ENCODE measurements around the gene ATXN2. TPM values are rescaled to one million over a fixed set of nuclear protein-coding genes. Genes with fewer than 3 reads are reported as not detected.
A peak's percentile ranks its signal among the peaks of the same experiment; 100 is the strongest.
"Not testable (repeated sequence)": the region's sequence is repeated elsewhere in the genome, so short reads cannot be mapped to it uniquely, and the experiment has no call there.

ATXN2 gene
- total RNA-seq, 2 experiments from 2014 or later, result 36.8 to 37.8 TPM

DNA sequence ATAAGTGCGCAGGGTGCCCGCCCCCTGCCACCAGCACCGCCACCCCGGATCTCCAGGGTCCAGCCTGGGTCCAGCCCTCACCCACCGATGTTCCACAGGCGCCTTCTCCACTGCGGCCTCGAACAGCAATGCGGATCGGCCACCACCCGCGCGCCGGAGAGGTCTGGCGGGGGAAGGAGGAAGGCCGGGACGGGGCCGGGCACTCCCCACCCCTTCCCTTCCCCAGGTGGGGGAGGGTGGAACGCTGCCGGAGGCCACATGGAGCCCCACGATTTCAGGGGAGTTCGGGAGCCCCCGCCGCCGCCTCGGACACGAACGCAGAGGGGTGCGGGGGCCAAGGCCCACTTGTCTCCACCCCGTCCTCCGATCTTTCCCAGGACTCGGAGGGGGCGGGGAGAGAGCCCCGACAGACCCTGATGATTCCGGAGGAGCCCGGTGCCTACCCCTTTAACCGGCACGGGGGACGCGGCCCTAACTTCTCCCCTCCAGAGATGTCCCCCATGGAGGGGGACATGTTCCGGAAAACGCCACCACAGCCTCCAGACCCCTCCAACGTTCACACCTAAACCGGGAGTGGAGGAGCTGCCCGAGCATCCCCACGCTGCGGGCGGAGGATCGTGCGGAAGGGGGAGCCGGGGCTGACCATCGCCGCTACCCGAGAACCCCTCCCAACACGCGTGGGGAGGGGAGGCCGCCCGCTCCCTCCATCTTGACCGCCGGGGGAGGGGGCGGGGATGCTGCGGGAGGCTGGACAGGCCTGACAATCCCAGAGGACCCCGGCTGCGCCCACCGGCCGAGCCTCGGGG is 1.1 kb downstream of the ATXN2 start:
- peak overlapping the region; percentile 89 for H3K4me3 Mint-ChIP-seq
- peaks cover 27% of the 10 kb centered on the region for H3K4me1 Mint-ChIP-seq (ENCODE audit: low read depth)
- H3K36me3 Mint-ChIP-seq (ENCODE audit: low read depth), result peaks cover 5% of the 10 kb centered on the region
- peak overlapping the region; percentile 80 for H3K27ac Mint-ChIP-seq
- ATAC-seq (peak; percentile 7), DNase-seq (peak; percentile 28)
- no peaks in the 10 kb centered on the region for H3K27me3 Mint-ChIP-seq (ENCODE audit: low read depth)
- no peaks in the 10 kb centered on the region for H3K9me3 Mint-ChIP-seq (ENCODE audit: insufficient read depth)
- ChIA-PET POLR2A (no interaction called here), CTCF (no interaction called here)

DNA sequence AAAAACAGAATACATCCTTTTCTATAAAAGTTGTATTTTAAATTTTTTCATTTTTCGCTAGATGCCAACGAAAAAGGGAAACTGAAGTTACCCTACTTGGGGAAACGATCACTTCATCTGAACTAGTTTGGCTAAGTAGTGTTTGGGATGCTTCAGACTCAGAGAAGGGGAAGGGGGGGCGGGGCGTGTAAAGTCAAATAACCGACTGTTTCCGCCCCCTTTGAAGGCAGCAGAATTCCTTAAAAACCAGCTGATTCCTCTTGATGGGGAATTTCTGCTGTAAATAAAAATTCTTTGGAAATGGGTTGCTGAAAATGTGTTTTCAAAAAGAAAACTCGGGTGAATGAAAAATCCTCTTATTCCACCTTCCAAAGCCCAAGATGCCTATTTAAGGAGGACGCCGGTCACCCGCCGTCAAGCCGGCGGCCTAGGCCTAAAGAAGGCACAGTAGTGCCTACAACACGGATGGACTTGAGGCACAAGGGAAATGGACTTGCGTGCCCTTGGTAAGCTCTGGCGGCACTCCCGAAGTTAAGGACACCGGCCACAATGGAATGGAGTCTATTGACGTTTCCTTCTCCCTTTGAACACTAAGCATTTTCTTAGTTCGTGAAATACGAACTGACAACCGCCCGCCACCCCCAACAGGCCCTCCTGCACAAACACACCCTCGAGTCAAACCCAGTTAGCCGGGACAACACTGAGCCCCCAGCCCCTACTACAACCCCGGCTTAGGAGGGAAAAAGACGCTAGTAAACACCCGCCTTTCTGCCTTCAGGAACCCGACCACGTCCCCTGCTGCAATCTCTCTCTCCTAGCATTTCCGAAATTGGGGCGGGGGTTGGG is 1.9 kb downstream of the ATXN2 start:
- Mint-ChIP-seq H3K9me3 (ENCODE audit: insufficient read depth) (no peaks in the 10 kb centered on the region), H3K4me3 (peak overlapping the region; percentile 89), H3K4me1 (ENCODE audit: low read depth) (peaks cover 27% of the 10 kb centered on the region), H3K27ac (peak overlapping the region; percentile 74), H3K36me3 (ENCODE audit: low read depth) (peaks cover 5% of the 10 kb centered on the region), H3K27me3 (ENCODE audit: low read depth) (no peaks in the 10 kb centered on the region)
- DNase-seq (peak; percentile 42), ATAC-seq (peak; percentile 1)
- ChIA-PET POLR2A (interaction anchor here (0.8 kb wide), 1 partner anchor 88 kb away, joined by 3 read pairs; the partner anchor contains the start of genes ACAD10 and BRAP), CTCF (no interaction called here)

DNA sequence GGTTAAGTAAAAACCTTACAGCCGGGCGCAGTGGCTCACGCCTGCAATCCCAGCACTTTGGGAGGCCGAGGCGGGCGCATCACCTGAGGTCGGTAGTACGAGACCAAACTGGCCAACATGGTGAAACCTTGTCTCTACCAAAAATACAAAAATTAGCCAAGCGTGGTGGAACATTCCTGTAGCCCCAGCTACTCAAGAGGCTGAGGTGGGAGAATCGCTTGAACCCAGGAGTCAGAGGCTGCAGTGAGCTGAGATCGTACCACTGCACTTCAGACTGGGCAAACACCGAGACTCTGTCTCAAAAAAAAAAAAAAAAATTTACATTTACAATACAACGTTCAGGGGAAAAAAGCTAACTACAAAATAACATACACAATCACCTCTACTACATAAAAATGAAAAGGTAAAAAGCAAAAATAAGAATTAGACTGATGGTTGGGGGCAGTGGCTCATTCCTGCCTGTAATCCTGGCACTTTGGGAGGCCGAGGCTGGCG is 3.7 kb downstream of the ATXN2 start:
- CTCF ChIA-PET, result interaction anchor here (1.1 kb wide), 1 partner anchor 198 kb away, joined by 3 read pairs; no protein-coding TSS in a partner anchor
- not testable (repeated sequence) for DNase-seq; H3K9me3 Mint-ChIP-seq (ENCODE audit: insufficient read depth); H3K27ac Mint-ChIP-seq; H3K36me3 Mint-ChIP-seq (ENCODE audit: low read depth); H3K4me3 Mint-ChIP-seq; H3K27me3 Mint-ChIP-seq (ENCODE audit: low read depth); ATAC-seq
- POLR2A ChIA-PET, result interaction anchor here (0.5 to 0.6 kb wide), 2 partner anchors 90 to 91 kb away, joined by 3 read pairs; partner anchors contain the start of genes ACAD10 and BRAP
- H3K4me1 Mint-ChIP-seq (ENCODE audit: low read depth), result peaks cover 26% of the 10 kb centered on the region

DNA sequence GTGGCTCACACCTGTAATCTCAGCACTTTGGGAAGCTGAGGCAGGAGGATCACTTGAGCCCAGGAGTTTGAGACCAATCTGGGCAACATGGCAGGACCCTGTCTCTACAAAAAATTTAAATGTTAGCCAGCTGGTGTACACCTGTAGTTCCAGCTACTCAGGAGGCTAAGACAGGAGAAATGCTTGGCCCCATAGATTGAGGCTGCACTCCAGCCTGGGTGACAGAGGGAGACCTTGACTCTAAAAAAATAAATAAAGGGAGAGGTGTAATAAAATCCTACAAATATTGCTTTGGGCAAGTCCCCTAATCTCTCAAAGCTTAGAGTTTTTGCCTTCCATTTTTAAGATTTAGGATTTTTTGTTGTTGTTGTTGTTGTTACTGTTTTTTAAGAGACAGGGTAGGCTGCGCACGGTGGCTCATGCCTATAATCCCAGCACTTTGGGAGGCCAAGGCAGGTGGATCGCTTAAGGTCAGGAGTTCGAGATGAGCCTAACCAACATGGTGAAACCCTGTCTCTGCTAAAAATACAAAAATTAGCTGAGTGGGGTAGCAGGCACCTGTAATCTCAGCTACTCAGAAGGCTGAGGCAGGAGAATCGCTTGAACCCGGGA is 7.6 kb downstream of the ATXN2 start:
- ATAC-seq; POLR2A ChIA-PET; H3K27me3 Mint-ChIP-seq (ENCODE audit: low read depth); H3K9me3 Mint-ChIP-seq (ENCODE audit: insufficient read depth); CTCF ChIA-PET; H3K36me3 Mint-ChIP-seq (ENCODE audit: low read depth); H3K27ac Mint-ChIP-seq; H3K4me3 Mint-ChIP-seq; DNase-seq: not testable (repeated sequence)
- H3K4me1 Mint-ChIP-seq (ENCODE audit: low read depth), result peaks cover 10% of the 10 kb centered on the region

DNA sequence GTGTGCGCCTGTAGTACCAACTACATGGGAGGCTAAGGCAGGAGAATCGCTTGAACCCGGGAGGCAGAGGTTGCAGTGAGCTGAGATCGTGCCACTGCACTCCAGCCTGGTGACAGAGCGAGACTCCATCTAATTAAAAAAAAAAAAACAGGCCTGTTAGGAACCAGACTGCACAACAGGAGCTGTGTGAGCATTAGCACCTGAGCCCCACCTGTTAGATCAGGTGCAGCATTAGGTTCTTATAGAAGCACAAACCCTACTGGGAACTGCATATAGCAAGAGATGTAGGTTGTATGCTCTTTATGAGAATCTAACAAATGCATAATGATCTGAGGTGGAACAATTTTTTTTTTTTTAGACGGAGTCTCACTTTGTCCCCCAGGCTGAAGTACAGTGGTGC is 8.6 kb downstream of the ATXN2 start:
- no peak for DNase-seq
- Mint-ChIP-seq H3K4me1 (ENCODE audit: low read depth) (peaks cover 4% of the 10 kb centered on the region), H3K27ac (no peak overlapping the region), H3K4me3 (no peak overlapping the region), H3K9me3 (ENCODE audit: insufficient read depth) (no peaks in the 10 kb centered on the region), H3K27me3 (ENCODE audit: low read depth) (no peaks in the 10 kb centered on the region), H3K36me3 (ENCODE audit: low read depth) (no peaks in the 10 kb centered on the region)
- CTCF ChIA-PET, result no interaction called here
- no peak for ATAC-seq
- POLR2A ChIA-PET, result no interaction called here

DNA sequence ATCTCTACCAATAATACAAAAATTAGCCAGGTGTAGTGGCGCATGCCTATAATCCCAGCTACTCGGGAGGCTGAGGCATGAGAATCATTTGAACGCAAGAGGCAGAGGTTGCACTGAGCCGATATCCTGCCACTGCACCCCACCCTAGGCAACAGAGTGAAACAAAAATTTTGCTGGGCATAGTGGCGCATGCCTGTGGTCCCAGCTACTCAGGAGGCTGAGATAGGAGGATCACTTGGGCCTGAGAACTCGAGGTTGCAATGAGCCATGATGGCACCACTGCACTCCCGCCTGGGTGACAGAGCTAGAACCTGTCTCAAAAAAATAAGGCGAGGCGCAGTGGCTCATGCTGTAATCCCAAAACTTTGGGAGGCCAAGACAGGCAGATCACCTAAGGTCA is 9.5 kb downstream of the ATXN2 start:
- H3K4me3 Mint-ChIP-seq, result no peak overlapping the region
- ATAC-seq (no peak), DNase-seq (no peak)
- ChIA-PET CTCF (interaction anchor here (0.5 kb wide), 1 partner anchor 513 kb away, joined by 3 read pairs; no protein-coding TSS in a partner anchor), POLR2A (no interaction called here)
- H3K27ac Mint-ChIP-seq, result no peak overlapping the region
- H3K27me3 Mint-ChIP-seq (ENCODE audit: low read depth), result no peaks in the 10 kb centered on the region
- no peaks in the 10 kb centered on the region for H3K9me3 Mint-ChIP-seq (ENCODE audit: insufficient read depth)
- H3K4me1 Mint-ChIP-seq (ENCODE audit: low read depth), result no peaks in the 10 kb centered on the region
- H3K36me3 Mint-ChIP-seq (ENCODE audit: low read depth), result no peaks in the 10 kb centered on the region

DNA sequence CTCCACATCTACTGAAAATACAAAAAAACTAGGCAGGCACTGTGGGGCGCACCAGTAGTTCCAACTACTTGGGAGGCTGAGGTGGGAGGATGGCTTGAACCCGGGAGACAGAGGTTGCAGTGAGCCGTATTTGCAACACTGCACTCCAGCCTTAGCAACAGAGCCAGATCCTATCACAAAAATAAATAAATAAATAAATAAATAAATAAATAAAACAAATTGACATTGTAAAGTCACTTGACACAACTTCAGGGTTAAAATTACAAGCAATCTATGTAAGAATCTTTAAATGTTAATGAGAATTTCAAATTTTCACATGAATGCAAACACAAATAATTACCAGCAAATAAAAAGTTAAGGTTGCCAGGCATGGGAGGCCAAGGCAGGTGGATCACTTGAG is 11.1 kb downstream of the ATXN2 start:
- Mint-ChIP-seq H3K36me3 (ENCODE audit: low read depth) (no peaks in the 10 kb centered on the region), H3K9me3 (ENCODE audit: insufficient read depth) (no peaks in the 10 kb centered on the region), H3K4me3 (no peak overlapping the region), H3K27me3 (ENCODE audit: low read depth) (no peaks in the 10 kb centered on the region), H3K4me1 (ENCODE audit: low read depth) (no peaks in the 10 kb centered on the region), H3K27ac (no peak overlapping the region)
- POLR2A ChIA-PET, result no interaction called here
- DNase-seq, result no peak
- CTCF ChIA-PET, result no interaction called here
- no peak for ATAC-seq

DNA sequence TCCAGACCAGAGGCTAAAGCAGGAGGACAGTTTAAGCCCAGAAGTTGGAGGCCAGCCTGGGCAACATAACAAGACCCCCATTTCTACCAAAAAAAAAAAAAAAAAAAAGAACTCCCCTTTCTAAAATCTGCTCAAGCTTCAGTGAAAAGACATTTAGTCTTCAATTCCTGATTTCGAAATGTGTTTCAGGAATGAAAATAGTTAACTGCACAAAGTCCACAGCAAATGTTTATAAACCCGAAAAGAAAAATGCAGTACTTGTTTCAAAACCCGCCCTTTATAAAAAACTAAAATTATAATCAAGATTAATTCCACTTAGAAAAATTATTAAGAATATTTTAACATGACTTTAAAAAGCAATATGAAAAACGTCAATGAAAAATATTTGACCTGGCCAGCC is 12.1 kb downstream of the ATXN2 start:
- Mint-ChIP-seq H3K9me3 (ENCODE audit: insufficient read depth) (no peaks in the 10 kb centered on the region), H3K4me3 (no peak overlapping the region), H3K4me1 (ENCODE audit: low read depth) (no peaks in the 10 kb centered on the region), H3K27ac (no peak overlapping the region), H3K36me3 (ENCODE audit: low read depth) (no peaks in the 10 kb centered on the region), H3K27me3 (ENCODE audit: low read depth) (no peaks in the 10 kb centered on the region)
- ATAC-seq (no peak), DNase-seq (no peak)
- POLR2A ChIA-PET, result no interaction called here
- CTCF ChIA-PET, result no interaction called here

DNA sequence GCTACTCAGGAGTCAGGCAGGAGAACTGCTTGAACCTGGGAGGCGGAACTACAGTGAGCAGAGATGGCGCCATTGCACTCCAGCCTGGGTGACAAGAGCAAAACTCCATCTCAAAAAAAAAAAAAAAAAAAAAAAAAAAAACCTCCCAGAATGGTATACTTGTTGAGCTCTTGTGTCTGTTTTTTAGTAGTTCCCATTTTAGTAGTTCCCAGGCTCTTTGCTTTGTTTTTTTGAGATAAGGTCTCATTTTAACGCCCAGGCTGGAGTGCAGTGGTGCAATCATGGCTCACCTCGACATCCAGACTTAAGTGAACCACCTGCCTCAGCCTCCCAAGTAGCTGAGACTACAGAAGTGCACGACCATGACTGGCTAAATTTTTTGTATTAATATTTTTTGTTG is 13.4 kb downstream of the ATXN2 start:
- ChIA-PET POLR2A (no interaction called here), CTCF (no interaction called here)
- Mint-ChIP-seq H3K4me1 (ENCODE audit: low read depth) (no peaks in the 10 kb centered on the region), H3K27me3 (ENCODE audit: low read depth) (no peaks in the 10 kb centered on the region), H3K9me3 (ENCODE audit: insufficient read depth) (no peaks in the 10 kb centered on the region), H3K27ac (no peak overlapping the region), H3K4me3 (no peak overlapping the region), H3K36me3 (ENCODE audit: low read depth) (no peaks in the 10 kb centered on the region)
- ATAC-seq (no peak), DNase-seq (no peak)

DNA sequence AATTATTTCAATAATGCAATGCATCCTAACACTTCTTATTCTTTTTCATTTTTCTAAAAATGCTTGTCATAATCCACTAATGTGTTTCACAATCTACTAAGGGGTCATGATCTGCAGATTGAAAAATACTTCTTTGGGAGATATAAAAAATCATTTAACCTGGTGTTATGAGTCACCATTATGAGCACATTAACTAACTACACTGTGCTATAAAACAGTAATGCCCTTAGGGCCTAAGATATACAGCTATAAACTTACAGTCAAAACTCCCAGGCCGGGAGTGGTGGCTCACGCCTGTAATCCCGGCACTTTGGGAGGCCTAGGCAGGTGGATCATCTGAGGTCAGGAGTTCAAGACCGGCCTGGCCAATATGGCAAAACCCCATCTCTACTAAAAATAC is 14.2 kb downstream of the ATXN2 start:
- no peak overlapping the region for H3K4me3 Mint-ChIP-seq
- no peak for ATAC-seq
- no peaks in the 10 kb centered on the region for H3K27me3 Mint-ChIP-seq (ENCODE audit: low read depth)
- no peaks in the 10 kb centered on the region for H3K36me3 Mint-ChIP-seq (ENCODE audit: low read depth)
- no peaks in the 10 kb centered on the region for H3K4me1 Mint-ChIP-seq (ENCODE audit: low read depth)
- DNase-seq, result no peak
- CTCF ChIA-PET, result no interaction called here
- H3K9me3 Mint-ChIP-seq (ENCODE audit: insufficient read depth), result no peaks in the 10 kb centered on the region
- POLR2A ChIA-PET, result no interaction called here
- no peak overlapping the region for H3K27ac Mint-ChIP-seq

DNA sequence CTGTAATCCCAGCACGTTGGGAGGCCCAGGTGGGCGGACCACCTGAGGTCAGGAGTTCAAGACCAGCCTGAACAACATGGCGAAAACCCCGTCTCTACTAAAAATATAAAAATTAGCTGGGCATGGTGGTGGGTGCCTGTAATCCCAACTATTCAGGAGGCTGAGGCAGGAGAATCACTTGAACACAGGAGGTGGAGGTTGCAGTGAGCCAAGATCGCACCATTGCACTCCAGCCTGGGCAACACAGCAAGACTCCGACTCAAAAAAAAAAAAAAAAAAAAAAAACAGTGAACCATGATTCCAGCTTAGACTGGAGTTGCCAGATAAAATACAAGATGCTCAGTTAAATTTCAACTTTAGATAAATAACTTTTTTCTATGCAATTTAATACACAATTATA is 15.6 kb downstream of the ATXN2 start:
- H3K9me3 Mint-ChIP-seq (ENCODE audit: insufficient read depth); H3K4me3 Mint-ChIP-seq; H3K27me3 Mint-ChIP-seq (ENCODE audit: low read depth); H3K27ac Mint-ChIP-seq; ATAC-seq; POLR2A ChIA-PET; CTCF ChIA-PET; H3K4me1 Mint-ChIP-seq (ENCODE audit: low read depth); H3K36me3 Mint-ChIP-seq (ENCODE audit: low read depth); DNase-seq: not testable (repeated sequence)

Data from activated CD8-positive, alpha-beta T cell treated with anti-CD3 and anti-CD28 coated beads, Interleukin-2, amount 10 ng/mL, durations not matched to agents 7 days and 5 days (primary cell).